WTC11 (cell line): Measurements from ENCODE around the gene SAP30BP.

Experiments
- FOXP1 ChIP-seq: sonication (generic); formaldehyde crosslinking; IDR thresholded peaks from 2 replicates; pipeline ENCODE4 v1.8.0; 2022; ENCODE audit warnings: missing genetic modification reagents, mild to moderate bottlenecking, moderate library complexity, borderline replicate concordance
- IRF2 ChIP-seq: sonication (generic); formaldehyde crosslinking; IDR thresholded peaks from 2 replicates; pipeline ENCODE4 v1.8.0; 2022; ENCODE audit warnings: low read depth, missing genetic modification reagents, borderline replicate concordance
- NFE2L1 ChIP-seq: sonication (generic); formaldehyde crosslinking; IDR thresholded peaks from 2 replicates; pipeline ENCODE4 v1.8.1; 2023; ENCODE audit warnings: missing genetic modification reagents
- TEAD1 ChIP-seq: sonication (generic); formaldehyde crosslinking; IDR thresholded peaks from 2 replicates; pipeline ENCODE4 v1.8.0; 2022; ENCODE audit warnings: mild to moderate bottlenecking, missing genetic modification reagents
- TEAD4 ChIP-seq: sonication (generic); formaldehyde crosslinking; IDR thresholded peaks from 2 replicates; pipeline ENCODE4 v1.8.0; 2022; ENCODE audit warnings: mild to moderate bottlenecking, missing genetic modification reagents
- TF ChIP-seq, protein P1 (sequence below): sonication (generic); formaldehyde crosslinking; IDR thresholded peaks from 2 replicates; pipeline ENCODE4 v1.8.0; 2022; ENCODE audit warnings: mild to moderate bottlenecking, missing genetic modification reagents
- TF ChIP-seq, protein P2 (sequence below): sonication (generic); formaldehyde crosslinking; IDR thresholded peaks from 2 replicates; pipeline ENCODE4 v1.8.1; 2023; ENCODE audit warnings: mild to moderate bottlenecking, missing genetic modification reagents, moderate library complexity
- TF ChIP-seq, protein P3 (sequence below): fragments of 200-600 bp; IDR thresholded peaks from 2 replicates; pipeline ENCODE4 v1.8.0; 2022; ENCODE audit warnings: antibody characterized with exemption

DNA sequence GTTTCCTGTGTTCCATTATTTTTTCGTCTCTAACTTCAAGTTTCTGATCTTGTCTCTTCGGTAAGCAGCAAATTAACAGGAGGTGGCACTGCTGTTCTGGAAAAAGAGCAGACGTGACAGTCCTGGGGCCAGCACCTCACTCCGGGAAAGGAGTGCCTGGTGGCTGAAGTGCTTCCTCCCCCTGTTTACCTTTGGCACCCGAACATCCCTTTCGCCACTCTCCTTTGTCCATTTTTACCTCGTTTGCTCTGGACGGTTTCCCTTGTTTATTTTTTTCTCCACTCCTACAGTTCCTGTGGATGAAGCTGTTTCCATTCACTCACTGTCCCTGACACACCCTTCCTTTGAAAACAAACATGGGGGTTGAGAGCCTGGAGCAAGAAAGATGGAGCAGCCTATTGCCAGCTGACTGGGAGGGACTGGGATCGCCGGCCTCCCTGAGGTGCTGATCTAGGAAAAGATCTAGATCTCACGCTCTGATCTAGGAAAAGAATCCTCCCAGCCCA is 12.6 kb downstream of the SAP30BP start:
- TF ChIP-seq NFE2L1 (CRISPR knock-in tag) (no peak), FOXP1 (no peak), IRF2 (no peak), TEAD4 (CRISPR knock-in tag) (no peak), TEAD1 (no peak)
- TF ChIP-seq, protein P1, sequence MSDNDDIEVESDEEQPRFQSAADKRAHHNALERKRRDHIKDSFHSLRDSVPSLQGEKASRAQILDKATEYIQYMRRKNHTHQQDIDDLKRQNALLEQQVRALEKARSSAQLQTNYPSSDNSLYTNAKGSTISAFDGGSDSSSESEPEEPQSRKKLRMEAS (CRISPR knock-in tag): no peak
- TF ChIP-seq, protein P2, sequence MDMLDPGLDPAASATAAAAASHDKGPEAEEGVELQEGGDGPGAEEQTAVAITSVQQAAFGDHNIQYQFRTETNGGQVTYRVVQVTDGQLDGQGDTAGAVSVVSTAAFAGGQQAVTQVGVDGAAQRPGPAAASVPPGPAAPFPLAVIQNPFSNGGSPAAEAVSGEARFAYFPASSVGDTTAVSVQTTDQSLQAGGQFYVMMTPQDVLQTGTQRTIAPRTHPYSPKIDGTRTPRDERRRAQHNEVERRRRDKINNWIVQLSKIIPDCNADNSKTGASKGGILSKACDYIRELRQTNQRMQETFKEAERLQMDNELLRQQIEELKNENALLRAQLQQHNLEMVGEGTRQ: no peak
- TF ChIP-seq, protein P3, sequence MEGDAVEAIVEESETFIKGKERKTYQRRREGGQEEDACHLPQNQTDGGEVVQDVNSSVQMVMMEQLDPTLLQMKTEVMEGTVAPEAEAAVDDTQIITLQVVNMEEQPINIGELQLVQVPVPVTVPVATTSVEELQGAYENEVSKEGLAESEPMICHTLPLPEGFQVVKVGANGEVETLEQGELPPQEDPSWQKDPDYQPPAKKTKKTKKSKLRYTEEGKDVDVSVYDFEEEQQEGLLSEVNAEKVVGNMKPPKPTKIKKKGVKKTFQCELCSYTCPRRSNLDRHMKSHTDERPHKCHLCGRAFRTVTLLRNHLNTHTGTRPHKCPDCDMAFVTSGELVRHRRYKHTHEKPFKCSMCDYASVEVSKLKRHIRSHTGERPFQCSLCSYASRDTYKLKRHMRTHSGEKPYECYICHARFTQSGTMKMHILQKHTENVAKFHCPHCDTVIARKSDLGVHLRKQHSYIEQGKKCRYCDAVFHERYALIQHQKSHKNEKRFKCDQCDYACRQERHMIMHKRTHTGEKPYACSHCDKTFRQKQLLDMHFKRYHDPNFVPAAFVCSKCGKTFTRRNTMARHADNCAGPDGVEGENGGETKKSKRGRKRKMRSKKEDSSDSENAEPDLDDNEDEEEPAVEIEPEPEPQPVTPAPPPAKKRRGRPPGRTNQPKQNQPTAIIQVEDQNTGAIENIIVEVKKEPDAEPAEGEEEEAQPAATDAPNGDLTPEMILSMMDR: no peak
